ENCODE results near the gene OR2F1.

OR2F1 gene

GRCh38 chr7:143967398-143967797 lies 12.8 kb downstream of the OR2F1 start:
- no peaks in the 10 kb centered on the region for H3K27me3 ChIP-seq (ENCODE audit: insufficient read depth, low read length, poor library complexity)
- H3K4me2 ChIP-seq (ENCODE audit: insufficient read depth, low read length), result no peak overlapping the region
- TF ChIP-seq EZH2 (IDR thresholded peaks at IDR 0.05; ENCODE audit: borderline replicate concordance, low read depth, low read length, severe bottlenecking), result no peak
- TF ChIP-seq CTCF (IDR thresholded peaks at IDR 0.05; ENCODE audit: borderline replicate concordance, extremely low read depth, low read length, poor library complexity, severe bottlenecking), result no peak
- H3K4me3 ChIP-seq (ENCODE audit: low read depth in 1 of 2, low read length in 2 of 2), result no peak overlapping the region
- H3K4me1 ChIP-seq (ENCODE audit: insufficient read depth, low read length), result no peaks in the 10 kb centered on the region
- H3K9ac ChIP-seq (ENCODE audit: low read depth, low read length), result no peak overlapping the region
- H2AFZ ChIP-seq (ENCODE audit: low read depth, low read length), result no peak overlapping the region
- ATAC-seq (ENCODE audit: insufficient read depth, low read depth) (no peak), DNase-seq (no peak)
- H4K20me1 ChIP-seq (ENCODE audit: insufficient read depth, low read length), result no peaks in the 10 kb centered on the region
- no peaks in the 10 kb centered on the region for H3K9me3 ChIP-seq (ENCODE audit: insufficient read depth, low read length, severe bottlenecking)
- H3K36me3 ChIP-seq (ENCODE audit: insufficient read depth, low read length), result no peaks in the 10 kb centered on the region
- no peak overlapping the region for H3K27ac ChIP-seq (ENCODE audit: low read length)
- H3K79me2 ChIP-seq (ENCODE audit: insufficient read depth, low read length), result no peaks in the 10 kb centered on the region

- DNase-seq, result no peak
- TF ChIP-seq EZH2 (IDR thresholded peaks at IDR 0.05; ENCODE audit: borderline replicate concordance, low read depth, low read length, severe bottlenecking) (no peak), CTCF (IDR thresholded peaks at IDR 0.05; ENCODE audit: borderline replicate concordance, extremely low read depth, low read length, poor library complexity, severe bottlenecking) (no peak)
- H2AFZ ChIP-seq (ENCODE audit: low read depth, low read length), result no peak overlapping the region
- no peaks in the 10 kb centered on the region for H4K20me1 ChIP-seq (ENCODE audit: insufficient read depth, low read length)
- no peak overlapping the region for H3K4me3 ChIP-seq (ENCODE audit: low read depth in 1 of 2, low read length in 2 of 2)
- H3K9ac ChIP-seq (ENCODE audit: low read depth, low read length), result no peak overlapping the region
- H3K4me2 ChIP-seq (ENCODE audit: insufficient read depth, low read length), result no peak overlapping the region
- no peak overlapping the region for H3K27ac ChIP-seq (ENCODE audit: low read length)
- no peaks in the 10 kb centered on the region for H3K36me3 ChIP-seq (ENCODE audit: insufficient read depth, low read length)
- H3K4me1 ChIP-seq (ENCODE audit: insufficient read depth, low read length), result no peaks in the 10 kb centered on the region
- H3K79me2 ChIP-seq (ENCODE audit: insufficient read depth, low read length), result no peaks in the 10 kb centered on the region
- no peaks in the 10 kb centered on the region for H3K27me3 ChIP-seq (ENCODE audit: insufficient read depth, low read length, poor library complexity)
- H3K9me3 ChIP-seq (ENCODE audit: insufficient read depth, low read length, severe bottlenecking), result no peaks in the 10 kb centered on the region
- ATAC-seq (ENCODE audit: insufficient read depth, low read depth), result no peak
Observed at GRCh38 chr7:143973870-143974416, 19.3 kb downstream of the OR2F1 start.

GRCh38 chr7:143974459-143974858 lies 19.8 kb downstream of the OR2F1 start:
- no peaks in the 10 kb centered on the region for H3K4me1 ChIP-seq (ENCODE audit: insufficient read depth, low read length)
- no peak overlapping the region for H3K9ac ChIP-seq (ENCODE audit: low read depth, low read length)
- H3K9me3 ChIP-seq (ENCODE audit: insufficient read depth, low read length, severe bottlenecking), result no peaks in the 10 kb centered on the region
- no peak overlapping the region for H3K4me2 ChIP-seq (ENCODE audit: insufficient read depth, low read length)
- H3K36me3 ChIP-seq (ENCODE audit: insufficient read depth, low read length), result no peaks in the 10 kb centered on the region
- no peaks in the 10 kb centered on the region for H3K27me3 ChIP-seq (ENCODE audit: insufficient read depth, low read length, poor library complexity)
- DNase-seq (no peak), ATAC-seq (ENCODE audit: insufficient read depth, low read depth) (no peak)
- no peak overlapping the region for H3K27ac ChIP-seq (ENCODE audit: low read length)
- H4K20me1 ChIP-seq (ENCODE audit: insufficient read depth, low read length), result no peaks in the 10 kb centered on the region
- no peak overlapping the region for H2AFZ ChIP-seq (ENCODE audit: low read depth, low read length)
- no peak for TF ChIP-seq CTCF (IDR thresholded peaks at IDR 0.05; ENCODE audit: borderline replicate concordance, extremely low read depth, low read length, poor library complexity, severe bottlenecking)
- TF ChIP-seq EZH2 (IDR thresholded peaks at IDR 0.05; ENCODE audit: borderline replicate concordance, low read depth, low read length, severe bottlenecking), result no peak
- H3K4me3 ChIP-seq (ENCODE audit: low read depth in 1 of 2, low read length in 2 of 2), result no peak overlapping the region
- no peaks in the 10 kb centered on the region for H3K79me2 ChIP-seq (ENCODE audit: insufficient read depth, low read length)

- Histone ChIP-seq H3K9ac (ENCODE audit: low read depth, low read length) (no peak overlapping the region), H3K4me2 (ENCODE audit: insufficient read depth, low read length) (no peak overlapping the region), H4K20me1 (ENCODE audit: insufficient read depth, low read length) (no peaks in the 10 kb centered on the region), H3K27me3 (ENCODE audit: insufficient read depth, low read length, poor library complexity) (no peaks in the 10 kb centered on the region), H3K9me3 (ENCODE audit: insufficient read depth, low read length, severe bottlenecking) (no peaks in the 10 kb centered on the region), H2AFZ (ENCODE audit: low read depth, low read length) (no peak overlapping the region), H3K27ac (ENCODE audit: low read length) (no peak overlapping the region), H3K79me2 (ENCODE audit: insufficient read depth, low read length) (no peaks in the 10 kb centered on the region), H3K36me3 (ENCODE audit: insufficient read depth, low read length) (no peaks in the 10 kb centered on the region), H3K4me3 (ENCODE audit: low read depth in 1 of 2, low read length in 2 of 2) (no peak overlapping the region), H3K4me1 (ENCODE audit: insufficient read depth, low read length) (no peaks in the 10 kb centered on the region)
- DNase-seq (no peak), ATAC-seq (ENCODE audit: insufficient read depth, low read depth) (no peak)
- TF ChIP-seq EZH2 (IDR thresholded peaks at IDR 0.05; ENCODE audit: borderline replicate concordance, low read depth, low read length, severe bottlenecking) (no peak), CTCF (IDR thresholded peaks at IDR 0.05; ENCODE audit: borderline replicate concordance, extremely low read depth, low read length, poor library complexity, severe bottlenecking) (no peak)
Observed at GRCh38 chr7:143975617-143976016, 21.0 kb downstream of the OR2F1 start.

Measured in DND-41 (cell line).